ENCODE data around the gene SUB1.

GRCh38 chr5:32563614-32564013 is 21.7 kb upstream of the SUB1 start:
- TF ChIP-seq POLR2A (IDR thresholded peaks at IDR 0.05) (no peak), CTCF (IDR thresholded peaks at IDR 0.05) (no peak)

All from uterus (tissue), 2 donors.